ENCODE results near the gene ANKRD65.
"Not testable (repeated sequence)": the region's sequence is repeated elsewhere in the genome, so short reads cannot be mapped to it uniquely, and the experiment has no call there.

Gene ANKRD65

GRCh38 chr1:1430114-1430982 is 9.3 kb upstream of the ANKRD65 start:
- DNase-seq: peak; percentile 15 to 57

- no peak for DNase-seq
These were observed 8.6 kb upstream of the ANKRD65 start for GRCh38 chr1:1429671-1430073.

- not testable (repeated sequence) for DNase-seq
These were observed 7.9 kb upstream of the ANKRD65 start for GRCh38 chr1:1428967-1429366.

DNA sequence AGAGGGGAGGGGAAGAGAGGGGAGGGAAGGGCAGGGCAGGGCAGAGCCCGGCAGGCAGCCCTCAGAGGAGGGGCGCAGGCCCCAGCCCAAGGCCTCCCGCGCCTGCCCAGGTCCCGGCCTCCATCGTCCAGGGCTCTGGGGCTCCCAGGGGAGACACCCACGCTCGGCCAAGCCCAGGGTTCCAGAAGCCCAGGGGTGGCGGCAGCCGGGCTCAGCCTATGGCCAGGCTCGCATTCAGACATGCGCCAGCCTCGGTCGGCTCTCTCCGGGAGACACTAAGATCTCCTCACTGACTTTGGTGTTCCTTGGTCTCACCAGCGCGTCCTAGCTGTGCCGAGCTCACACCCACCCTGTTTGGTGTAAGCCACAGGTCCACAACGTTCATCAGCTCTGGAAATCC is 7.1 kb upstream of the ANKRD65 start:
- DNase-seq: no peak

DNA sequence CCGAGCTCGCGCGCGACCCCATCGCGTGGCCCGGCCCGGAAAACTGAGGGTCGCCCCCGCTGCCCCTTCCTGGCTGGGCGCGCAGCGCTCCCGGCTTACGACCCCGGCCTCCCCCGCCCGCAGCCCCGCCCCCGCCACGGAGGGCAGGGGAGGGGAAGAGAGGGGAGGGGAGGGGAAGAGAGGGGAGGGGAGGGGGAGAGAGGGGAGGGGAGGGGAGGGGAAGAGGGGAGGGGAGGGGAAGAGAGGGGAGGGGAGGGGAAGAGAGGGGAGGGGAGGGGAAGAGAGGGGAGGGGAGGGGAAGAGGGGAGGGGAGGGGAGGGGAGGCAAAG is 6.7 kb upstream of the ANKRD65 start:
- DNase-seq: no peak

GRCh38 chr1:1427106-1427819 is 6.2 kb upstream of the ANKRD65 start:
- DNase-seq: no peak

GRCh38 chr1:1426496-1427105 is 5.5 kb upstream of the ANKRD65 start:
- DNase-seq: no peak

DNA sequence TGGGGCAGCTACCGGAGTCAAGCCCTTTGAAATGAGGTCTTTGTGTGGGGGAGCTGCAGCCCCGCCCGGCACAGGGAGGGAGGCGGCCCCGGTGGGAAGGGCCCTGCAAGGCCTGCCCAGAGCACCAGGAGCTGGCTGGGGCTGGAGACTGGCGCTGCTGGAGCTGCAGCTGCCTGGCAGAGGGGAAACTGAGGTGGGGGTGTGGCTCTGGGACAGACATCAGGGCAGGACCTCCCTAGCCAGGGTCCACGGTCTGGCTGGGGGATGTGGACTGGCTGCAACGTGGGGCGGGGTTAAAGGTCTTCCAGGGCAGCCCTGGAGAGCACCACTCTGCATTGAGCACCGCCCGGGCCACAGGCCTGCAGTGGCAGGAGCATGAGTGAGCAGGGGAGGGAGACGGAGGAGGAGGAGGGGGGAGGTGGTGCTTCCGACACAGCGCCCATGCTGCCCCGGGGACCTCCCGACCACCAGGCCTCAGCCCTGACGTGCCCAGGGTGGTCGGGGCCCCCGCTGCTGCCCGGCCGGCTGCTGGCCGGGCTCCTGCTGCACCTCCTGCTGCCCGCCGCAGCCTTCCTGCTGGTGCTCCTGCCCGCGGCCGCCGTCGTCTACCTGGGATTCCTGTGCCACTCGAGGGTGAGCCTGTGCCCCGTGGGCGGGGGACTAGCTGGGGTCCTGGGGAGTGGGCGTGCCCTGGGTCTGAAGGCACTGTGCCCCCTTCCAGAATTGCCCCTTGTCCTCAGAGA is 4.8 kb upstream of the ANKRD65 start:
- DNase-seq: no peak

- no peak for DNase-seq
These were observed 4.3 kb upstream of the ANKRD65 start for GRCh38 chr1:1425426-1425752.

DNA sequence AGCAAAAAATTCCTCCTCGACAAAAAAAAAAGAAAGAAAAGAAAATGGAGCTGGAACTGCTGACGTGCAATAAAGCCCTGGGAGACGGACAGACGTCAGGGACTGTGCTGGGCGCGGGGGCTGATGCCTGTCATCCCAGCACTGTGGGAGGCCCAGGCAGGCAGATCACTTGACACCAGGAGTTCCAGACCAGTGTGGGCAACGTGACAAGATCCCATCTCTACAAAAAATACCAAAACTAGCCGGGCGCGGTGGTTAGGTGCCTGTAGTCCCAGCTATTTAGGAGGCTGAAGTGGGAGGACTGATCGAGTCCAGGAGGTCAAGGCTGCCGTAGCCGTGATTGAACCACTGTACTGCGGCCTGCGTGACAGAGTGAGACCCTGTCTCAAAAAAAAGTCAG is 3.6 kb upstream of the ANKRD65 start:
- DNase-seq: no peak

GRCh38 chr1:1423245-1423597 is 2.1 kb upstream of the ANKRD65 start:
- DNase-seq: no peak

- DNase-seq: no peak
These were observed 1.6 kb upstream of the ANKRD65 start for GRCh38 chr1:1422465-1423244.

DNA sequence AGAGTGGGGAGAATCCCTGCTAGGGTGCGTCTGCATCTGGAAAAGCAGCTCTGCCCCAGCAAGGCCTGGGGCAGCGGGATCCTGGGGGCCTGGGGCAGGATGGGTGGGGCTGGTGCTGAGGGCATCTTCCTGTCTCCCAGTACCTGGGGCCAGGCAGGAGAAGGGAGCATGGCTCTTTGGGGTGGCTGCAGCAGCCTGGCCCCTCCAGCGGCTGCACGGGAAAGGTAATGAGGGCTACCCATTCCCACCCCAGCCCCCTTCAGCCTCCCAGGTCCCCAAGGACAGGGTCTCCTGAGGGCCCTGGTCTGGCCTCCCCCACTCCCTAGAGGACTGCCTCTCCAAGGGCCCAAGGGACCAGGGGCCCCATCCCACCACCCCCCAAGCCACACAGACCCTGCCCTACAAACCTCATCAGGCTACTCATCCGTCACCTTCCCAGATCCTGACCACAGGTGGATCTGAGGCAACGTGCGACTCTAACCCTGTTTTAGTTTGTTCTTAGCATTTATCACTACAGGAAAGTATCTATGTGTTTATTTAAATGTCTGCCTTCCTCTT is 910 bp upstream of the ANKRD65 start:
- DNase-seq: no peak

GRCh38 chr1:1420654-1421141 is 378 bp downstream of the ANKRD65 start:
- no peak for DNase-seq

GRCh38 chr1:1419813-1420653 is 1.0 kb downstream of the ANKRD65 start:
- no peak for DNase-seq

- DNase-seq: no peak
These were observed 1.7 kb downstream of the ANKRD65 start for GRCh38 chr1:1419363-1419812.

DNA sequence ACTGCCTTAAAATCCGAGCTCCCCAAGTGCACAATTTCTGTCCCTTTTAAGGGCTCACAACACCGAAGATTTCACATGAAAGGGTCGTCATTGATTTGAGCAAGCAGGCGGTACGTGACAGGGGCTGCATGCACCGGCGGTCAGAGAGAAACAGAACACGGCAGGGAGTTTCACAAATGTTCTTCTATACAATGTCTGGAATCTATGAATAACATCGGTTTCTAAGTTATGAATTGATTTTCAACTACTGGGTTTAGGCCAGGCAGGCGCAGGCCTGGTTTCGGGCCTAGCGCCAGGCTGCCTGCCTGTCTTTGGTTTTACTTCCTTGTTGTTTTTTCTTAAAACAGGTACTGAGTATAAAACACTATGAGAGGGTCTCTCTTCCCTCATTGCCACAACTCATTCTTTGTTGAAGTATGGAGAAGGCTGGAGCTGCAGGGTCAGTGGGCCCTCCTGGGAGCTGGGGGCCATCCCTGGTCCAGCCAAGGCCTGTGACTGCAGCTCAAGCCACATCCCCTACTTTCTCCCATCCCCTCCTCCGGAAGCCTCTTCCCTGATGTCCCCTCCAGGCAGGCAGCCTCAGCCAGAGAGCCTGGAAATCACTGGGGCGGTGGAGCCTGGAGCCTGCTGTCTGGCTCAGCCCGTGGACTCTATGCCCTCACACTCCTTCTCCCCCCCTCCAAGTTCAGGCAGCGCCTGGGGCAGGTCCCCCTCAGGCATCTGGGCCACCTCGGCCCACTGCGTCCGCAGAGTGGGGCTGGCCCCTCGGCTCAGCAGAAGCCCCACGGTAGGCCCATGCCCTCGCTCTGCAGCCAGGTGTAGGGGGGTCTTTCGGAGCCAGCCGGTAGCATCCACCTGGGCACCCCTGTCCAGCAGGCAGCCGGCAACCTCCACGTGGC is 2.4 kb downstream of the ANKRD65 start:
- DNase-seq: no peak

GRCh38 chr1:1417825-1418463 is 3.1 kb downstream of the ANKRD65 start:
- not testable (repeated sequence) for DNase-seq

DNA sequence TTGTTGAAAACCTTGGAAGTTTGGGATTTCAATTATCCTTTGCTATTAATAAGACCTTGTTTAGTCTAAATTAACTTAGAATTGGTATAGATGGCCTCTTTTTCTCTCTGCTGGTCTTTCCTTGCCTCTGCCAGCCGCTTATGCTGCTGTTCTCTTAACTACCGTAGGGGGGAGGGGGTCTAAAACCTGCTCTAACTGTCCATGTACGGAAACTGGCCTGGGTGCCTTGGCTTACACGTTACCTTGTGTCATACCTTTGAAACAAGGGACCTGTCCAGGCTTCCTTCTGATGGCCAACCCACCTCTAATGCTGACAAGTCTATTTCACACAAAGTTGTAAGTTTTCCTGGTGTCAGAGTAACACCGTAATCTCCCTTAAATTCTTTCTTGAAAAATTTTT is 3.7 kb downstream of the ANKRD65 start:
- not testable (repeated sequence) for DNase-seq

DNA sequence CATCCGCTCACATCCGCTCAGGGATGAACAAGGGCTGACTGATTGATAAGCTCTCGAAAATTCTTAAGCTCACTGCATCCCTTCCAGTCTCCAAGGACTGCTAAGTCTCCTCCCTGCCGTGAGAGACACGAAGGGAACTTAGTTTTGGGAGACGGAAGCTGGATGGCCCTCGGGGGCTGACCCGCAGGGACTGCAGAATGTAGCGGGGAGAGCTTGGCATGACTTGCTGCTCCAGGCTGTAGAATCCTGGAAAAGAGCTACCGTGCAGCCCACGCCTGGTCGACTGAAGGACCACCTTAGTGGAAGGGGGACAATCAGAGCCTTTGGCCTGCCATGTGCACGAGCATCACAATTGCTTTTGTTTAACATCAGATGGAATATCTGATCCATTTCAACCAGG is 5.3 kb downstream of the ANKRD65 start:
- no peak for DNase-seq
